Right lobe of liver (tissue), 6 donors: ENCODE results near the gene DDT. TPM values are rescaled to one million over a fixed set of nuclear protein-coding genes. Genes with fewer than 3 reads are reported as not detected.
A peak's percentile ranks its signal among the peaks of the same experiment; 100 is the strongest.
"Not testable (repeated sequence)": the region's sequence is repeated elsewhere in the genome, so short reads cannot be mapped to it uniquely, and the experiment has no call there.

Experiments
- ATAC-seq, 4 donors: fragments of 200-7000 bp; cut with Tn5 transposase; one replicate each; pipeline ENCODE4 v1.9.1; 2020; ENCODE audit warnings: mild to moderate bottlenecking in 4 of 4, moderate library complexity in 4 of 4
- DNase-seq, 3 donors: peaks; one replicate each; pipeline ENCODE4 v3.0.0-alpha.2; 2020
- H3K27ac ChIP-seq, 3 donors: fragments of 200-600 bp; one replicate each; pipeline ENCODE4 v1.8.0; 2022
- H3K27me3 ChIP-seq, 2 donors: fragments of 200-600 bp; one replicate each; pipeline ENCODE4 v1.8.0; 2022
- H3K36me3 ChIP-seq, 4 donors: fragments of 200-600 bp; sonication (generic) in 1 of 4; one replicate each; pipeline versions ENCODE4 v1.5.1 to v1.8.0; 2017 to 2022; ENCODE audit warnings: control low read depth in 1 of 4
- H3K4me1 ChIP-seq, 4 donors: fragments of 200-600 bp; sonication (generic) in 1 of 4; one replicate each; pipeline versions ENCODE4 v1.5.1 to v1.8.0; 2017 to 2022; ENCODE audit warnings: control low read depth in 1 of 4
- H3K4me3 ChIP-seq, 3 donors: fragments of 200-600 bp; one replicate each; pipeline ENCODE4 v1.8.0; 2022
- H3K9me3 ChIP-seq, 4 donors: fragments of 200-600 bp; sonication (generic) in 1 of 4; one replicate each; pipeline versions ENCODE4 v1.5.1 to v1.8.0; 2017 to 2022; ENCODE audit warnings: control low read depth in 1 of 4
- CTCF ChIP-seq, 4 donors: fragments of 200-600 bp in 3 of 4; fragments of 450-650 bp in 1 of 4; IDR thresholded peaks; one replicate each; pipeline versions ENCODE4 v1.5.1 to v1.8.0; 2016 to 2022; ENCODE audit warnings: antibody characterized with exemption in 4 of 4, mild to moderate bottlenecking in 2 of 4
- POLR2A ChIP-seq: fragments of 450-650 bp; IDR thresholded peaks from one replicate; pipeline ENCODE4 v1.6.1; 2017; ENCODE audit warnings: antibody characterized with exemption, mild to moderate bottlenecking
- WGBS: methylation state at CpG from one replicate; pipeline ENCODE4 v1.1.6; 2018; ENCODE audit warnings: low coverage, low lambda C conversion rate; ENCODE audit not compliant: insufficient coverage; ENCODE audit errors: missing lambda C conversion rate; 5-methylcytosine and 5-hydroxymethylcytosine counted together
- intact Hi-C, 2 donors: fragments of 100-400 bp; cut with DNase I; formaldehyde crosslinking; loops; one replicate each; pipeline versions ENCODE4 v1.11.2 to v1.14.1; 2022
- total RNA-seq, 6 experiments: library from RNA; depleted of rRNA in 2 of 6; stranded (reverse); fragments of >200 nt in 2 of 6; fragmentation: NEBNext Ultra II Directional in 3 of 6; extraction: Animal tissue kit (Norgen Biotek cat#: 25700) in 3 of 6; gene quantifications; one replicate each; pipeline versions ENCODE4 v1.1.0 to v1.2.4, GENCODE V29; 2016 to 2023
- donor health status: DM: no; HTN: yes; CAD: no.
- donor health status: DM: no; HTN: no; CAD: no.
- donor health status: DM: no; HTN: no; CAD: no.
- donor health status: DM: no; HTN: yes; CAD: no.
- donor health status: DM: no; HTN: yes; CAD: no.

Gene DDT
- total RNA-seq, 6 experiments from 2014 or later = 198 to 587 (median 295) TPM

- WGBS = no CpG with 5 or more reads among the region's 12 CpGs
- H3K36me3 ChIP-seq, H3K4me3 ChIP-seq, H3K27ac ChIP-seq, H3K4me1 ChIP-seq, H3K9me3 ChIP-seq, ATAC-seq, H3K27me3 ChIP-seq, DNase-seq: not testable (repeated sequence)
- intact Hi-C loops = loop anchor here in 1 of 2 donors (10.0 kb wide), 1 partner anchor 63 kb away; no protein-coding TSS in a partner anchor
Observed at GRCh38 chr22:23977304-23977703, 3.1 kb upstream of the DDT start.

- H3K27me3 ChIP-seq, H3K4me3 ChIP-seq, H3K9me3 ChIP-seq, H3K4me1 ChIP-seq, H3K27ac ChIP-seq: not testable (repeated sequence)
- H3K36me3 ChIP-seq = peaks cover 0 to 20% (median 7%) of the 10 kb centered on the region in 4 donors
- DNase-seq (peak in 1 of 3 donors; percentile 55), ATAC-seq (peak; percentile 21 to 69 (median 55))
- intact Hi-C loops = loop anchor here in 1 of 2 donors (10.0 kb wide), 1 partner anchor 60 kb away; no protein-coding TSS in a partner anchor
- 15% methylated on average over 4 of the region's 27 CpGs for WGBS
Observed at GRCh38 chr22:23974836-23975352, 653 bp upstream of the DDT start.

GRCh38 chr22:23971927-23972326, 2.3 kb downstream of the DDT start:
- H3K36me3 ChIP-seq = peaks cover 0 to 25% (median 7%) of the 10 kb centered on the region in 4 donors
- H3K4me1 ChIP-seq, H3K9me3 ChIP-seq, H3K27me3 ChIP-seq, DNase-seq, ATAC-seq, H3K4me3 ChIP-seq: not testable (repeated sequence)
- WGBS = 100% methylated on average over 2 of the region's 3 CpGs
- peak overlapping the region in 1 of 3 donors; percentile 49 for H3K27ac ChIP-seq
- intact Hi-C loops = loop anchor here in 1 of 2 donors (10.0 kb wide), 1 partner anchor 57 kb away; no protein-coding TSS in a partner anchor

GRCh38 chr22:23970816-23971486, 3.3 kb downstream of the DDT start:
- peaks cover 0 to 25% (median 7%) of the 10 kb centered on the region in 4 donors for H3K36me3 ChIP-seq
- no peaks in the 10 kb centered on the region for H3K27me3 ChIP-seq
- no peak overlapping the region for H3K4me3 ChIP-seq
- peaks cover 0 to 8% (median 0%) of the 10 kb centered on the region in 4 donors for H3K4me1 ChIP-seq
- intact Hi-C loops = loop anchor here in 1 of 2 donors (10.0 kb wide), 1 partner anchor 56 kb away; no protein-coding TSS in a partner anchor
- 90% methylated on average over 2 of the region's 6 CpGs for WGBS
- peak overlapping the region in 1 of 3 donors; percentile 49 for H3K27ac ChIP-seq
- TF ChIP-seq POLR2A = no peak
- DNase-seq (peak in 2 of 3 donors; percentile 27 to 72), ATAC-seq (no peak)
- no peaks in the 10 kb centered on the region for H3K9me3 ChIP-seq

GRCh38 chr22:23970201-23970641, 4.0 kb downstream of the DDT start:
- H3K4me1 ChIP-seq = peaks cover 0 to 8% (median 0%) of the 10 kb centered on the region in 4 donors
- no peak for ATAC-seq
- WGBS = 78% methylated on average over 5 of the region's 5 CpGs
- no peak overlapping the region for H3K4me3 ChIP-seq
- intact Hi-C loops = loop anchor here in 1 of 2 donors (10.0 kb wide), 1 partner anchor 55 kb away; no protein-coding TSS in a partner anchor
- H3K9me3 ChIP-seq = no peaks in the 10 kb centered on the region
- DNase-seq = no peak
- peaks cover 0 to 25% (median 7%) of the 10 kb centered on the region in 4 donors for H3K36me3 ChIP-seq
- H3K27me3 ChIP-seq = no peaks in the 10 kb centered on the region
- peak overlapping the region in 1 of 3 donors; percentile 55 for H3K27ac ChIP-seq
- TF ChIP-seq CTCF (IDR thresholded peaks at IDR 0.05) (no peak), POLR2A (no peak)

GRCh38 chr22:23969071-23969470, 5.2 kb downstream of the DDT start:
- ATAC-seq (no peak), DNase-seq (no peak)
- no peaks in the 10 kb centered on the region for H3K27me3 ChIP-seq
- peaks cover 0 to 25% (median 7%) of the 10 kb centered on the region in 4 donors for H3K36me3 ChIP-seq
- intact Hi-C loops = no loop called here
- peaks cover 0 to 8% (median 0%) of the 10 kb centered on the region in 4 donors for H3K4me1 ChIP-seq
- H3K9me3 ChIP-seq = no peaks in the 10 kb centered on the region
- no peak overlapping the region for H3K4me3 ChIP-seq
- H3K27ac ChIP-seq = peak overlapping the region in 1 of 3 donors; percentile 55
- TF ChIP-seq POLR2A (no peak), CTCF (IDR thresholded peaks at IDR 0.05) (no peak)
- no CpG with 5 or more reads among the region's 3 CpGs for WGBS

GRCh38 chr22:23966568-23966967, 7.7 kb downstream of the DDT start, which contains the start of gene DDTL:
TSS of gene DDTL (plus strand) at chr22:23966888. CDS start at chr22:23966915, 27 bp downstream.
- ATAC-seq = peak; percentile 82 to 97 (median 90)
- intact Hi-C loops, H3K27ac ChIP-seq, H3K9me3 ChIP-seq, H3K4me1 ChIP-seq, DNase-seq, H3K27me3 ChIP-seq, H3K4me3 ChIP-seq: not testable (repeated sequence)
- peaks cover 0 to 21% (median 5%) of the 10 kb centered on the region in 4 donors for H3K36me3 ChIP-seq
- WGBS = no CpG with 5 or more reads among the region's 30 CpGs

- H3K4me1 ChIP-seq, intact Hi-C loops: not testable (repeated sequence)
Observed at GRCh38 chr22:23966094-23966493, 8.1 kb downstream of the DDT start.

More at GRCh38 chr22:23966094-23966493, 8.1 kb downstream of the DDT start:
- WGBS = no CpG with 5 or more reads among the region's 18 CpGs
- not testable (repeated sequence) for H3K9me3 ChIP-seq, H3K27me3 ChIP-seq, H3K4me3 ChIP-seq, DNase-seq, H3K27ac ChIP-seq
- peaks cover 0 to 17% (median 2%) of the 10 kb centered on the region in 4 donors for H3K36me3 ChIP-seq
- peak; percentile 13 to 63 (median 48) for ATAC-seq
